Heart left ventricle (tissue), 16 donors: ENCODE results near the gene KLK13. TPM values are rescaled to one million over a fixed set of nuclear protein-coding genes. Genes with fewer than 3 reads are reported as not detected.

ENCODE experiments used
- ATAC-seq, 4 donors: fragments of 200-7000 bp; cut with Tn5 transposase; one replicate each; pipeline ENCODE4 v1.9.1; 2020 to 2022; ENCODE audit warnings: moderate library complexity in 4 of 4, mild to moderate bottlenecking in 3 of 4, moderate number of reproducible peaks in 1 of 4
- DNase-seq, 5 donors: peaks; one replicate each; pipeline ENCODE4 v3.0.0-alpha.2; 2020
- H3K27ac ChIP-seq, 12 donors: fragments of 200-600 bp; sonication (generic) in 4 of 12; one replicate each; pipeline versions ENCODE4 v1.5.0 to v1.8.0; 2016 to 2022; ENCODE audit warnings: mild to moderate bottlenecking in 2 of 12
- H3K27me3 ChIP-seq, 9 donors: fragments of 200-600 bp; sonication (generic) in 2 of 9; one replicate each; pipeline versions ENCODE4 v1.5.1 to v1.8.0; 2016 to 2022; ENCODE audit warnings: mild to moderate bottlenecking in 3 of 9
- H3K36me3 ChIP-seq, 9 donors: fragments of 200-600 bp; sonication (generic) in 2 of 9; one replicate each; pipeline versions ENCODE4 v1.5.0 to v1.8.0; 2018 to 2022; ENCODE audit warnings: mild to moderate bottlenecking in 2 of 9
- H3K4me1 ChIP-seq, 12 donors: fragments of 200-600 bp; sonication (generic) in 4 of 12; one replicate each; pipeline versions ENCODE4 v1.5.0 to v1.8.0; 2016 to 2022; ENCODE audit warnings: mild to moderate bottlenecking in 3 of 12
- H3K4me3 ChIP-seq, 12 donors: fragments of 200-600 bp; sonication (generic) in 4 of 12; one replicate each; pipeline versions ENCODE4 v1.5.0 to v1.8.0; 2017 to 2022; ENCODE audit warnings: mild to moderate bottlenecking in 9 of 12, moderate library complexity in 4 of 12
- H3K9me3 ChIP-seq, 12 donors: fragments of 200-600 bp; sonication (generic) in 4 of 12; one replicate each; pipeline versions ENCODE4 v1.5.0 to v1.8.0; 2016 to 2022; ENCODE audit warnings: mild to moderate bottlenecking in 1 of 12
- POLR2A ChIP-seq, 2 donors: fragments of 450-650 bp; IDR thresholded peaks; one replicate each; pipeline ENCODE4 v1.6.1; 2017; ENCODE audit warnings: antibody characterized with exemption in 2 of 2, mild to moderate bottlenecking in 2 of 2, moderate library complexity in 2 of 2
- WGBS, 4 donors: extraction: QIAGEN DNeasy Blood & Tissue Kit in 2 of 4; methylation state at CpG; one replicate each; pipeline versions ENCODE4 v1.1.5 to v1.1.7; 2013 to 2018; 5-methylcytosine and 5-hydroxymethylcytosine counted together
- intact Hi-C, 10 donors: fragments of 100-400 bp; cut with DNase I; formaldehyde crosslinking; loops; one replicate each; pipeline versions ENCODE4 v1.11.1 to v1.14.2; 2022
- polyA plus RNA-seq, 2 donors: library from polyadenylated mRNA; stranded (reverse); fragments of 200-250 nt; gene quantifications; one replicate each; pipeline ENCODE4 v1.2.3, GENCODE V29; 2013
- total RNA-seq, 9 donors: library from RNA; depleted of rRNA in 2 of 9; stranded (reverse); fragments of >200 nt in 2 of 9; fragmentation: NEBNext Ultra II Directional in 3 of 9; extraction: Animal tissue kit (Norgen Biotek cat#: 25700) in 3 of 9; gene quantifications; one replicate each; pipeline versions ENCODE4 v1.1.0 to v1.2.4, GENCODE V29; 2016 to 2023
- TF ChIP-seq, protein P1 (sequence below), 12 donors: fragments of 200-600 bp; sonication (generic) in 4 of 12; IDR thresholded peaks; one replicate each; pipeline versions ENCODE4 v1.5.0 to v1.8.0; 2018 to 2022; ENCODE audit warnings: antibody characterized with exemption in 12 of 12, mild to moderate bottlenecking in 5 of 12
- donor health status: ischemic (EF 13 %, LVEDD 7.1; RV severe dilation, severe dysfunction).
- donor health status: healthy with polysubstance abuse.
- donor health status: DM: no; HTN: yes; CAD: no.
- donor health status: DM: no; HTN: no; CAD: no.
- donor health status: ischemic (EF 25% LVEDD 6.9; RV normal size, moderate dysfunction).
- donor health status: ischemic (EF 25% LVEDD 5.7; RV mildly dilated, moderate dysfunction).
- donor health status: healthy.
- donor health status: DM: yes; HTN: yes; CAD: no.
- donor health status: ischemic (EF 35%, LVEDD 5.7; RV mildly dilated, moderate dysfunction).
- donor health status: nonischemic (EF 11% LVEDD 7.7; RV severe dilation, severe dysfunction).
- donor health status: DM: yes; HTN: yes; CAD: no.
- donor health status: PGD.
- donor health status: ischemic (EF 29% LVEDD 5.4; RV normal size, mild dysfunction).
- donor health status: nonischemic (EF 23%, LVEDD 6.1; RV moderate dilation, normal function).

The KLK13 gene
- total and polyA plus RNA-seq, 11 donors: 0.90 to 2.2 TPM; not detected in 9

DNA sequence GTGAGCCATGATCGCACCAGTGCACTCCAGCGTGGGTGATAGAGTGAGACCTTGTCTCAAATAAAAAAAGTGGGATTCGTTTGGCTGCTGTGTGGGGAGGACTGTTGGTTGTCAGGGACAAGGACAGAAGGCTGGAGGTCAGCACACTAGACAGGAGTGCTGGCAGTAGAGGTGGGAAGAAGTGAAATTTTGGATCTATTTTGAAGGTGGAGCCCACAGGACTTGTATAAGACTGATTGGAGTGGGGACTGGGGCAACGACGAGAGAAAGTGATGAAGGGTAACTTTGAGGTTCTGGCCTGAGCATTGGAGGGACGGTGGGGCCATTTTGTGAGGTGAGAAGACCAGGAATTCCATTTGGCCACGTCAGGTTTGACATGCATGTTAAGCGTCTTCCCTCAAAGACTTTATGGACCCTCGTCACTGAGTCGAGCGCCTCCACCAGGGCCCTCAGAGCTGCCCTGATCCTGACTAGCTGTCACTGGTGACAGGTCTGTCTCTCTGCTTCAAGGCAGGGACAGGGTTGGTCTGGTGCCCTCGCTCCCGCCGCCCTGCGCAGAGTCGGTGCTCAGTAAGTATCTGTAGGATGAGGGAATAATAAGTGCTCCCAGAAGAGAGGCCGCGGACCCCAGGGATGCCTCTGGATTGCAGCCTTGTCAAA is 42.6 kb upstream of the KLK13 start:
- Histone ChIP-seq H3K27ac (peak overlapping the region in 11 of 12 donors; percentile 14 to 81 (median 70)), H3K4me1 (peaks cover 0 to 21% (median 13%) of the 10 kb centered on the region in 12 donors), H3K27me3 (no peaks in the 10 kb centered on the region), H3K9me3 (no peaks in the 10 kb centered on the region), H3K4me3 (peak overlapping the region; percentile 41 to 91 (median 77)), H3K36me3 (peaks cover 0 to 21% (median 13%) of the 10 kb centered on the region in 9 donors)
- peak; percentile 1 to 12 (median 4) for ATAC-seq
- intact Hi-C loops: loop anchor here in 2 of 10 donors (5.0 to 10.0 kb wide), 4 partner anchors 303 to 733 kb away; partner anchors contain the start of gene NR1H2 (in 2 of the 2)
- 18 to 21% (median 18%) methylated on average over 17 to 18 of the region's 18 CpGs for WGBS, 4 donors
- no peak for TF ChIP-seq POLR2A (IDR thresholded peaks at IDR 0.05)
- TF ChIP-seq, protein P1, sequence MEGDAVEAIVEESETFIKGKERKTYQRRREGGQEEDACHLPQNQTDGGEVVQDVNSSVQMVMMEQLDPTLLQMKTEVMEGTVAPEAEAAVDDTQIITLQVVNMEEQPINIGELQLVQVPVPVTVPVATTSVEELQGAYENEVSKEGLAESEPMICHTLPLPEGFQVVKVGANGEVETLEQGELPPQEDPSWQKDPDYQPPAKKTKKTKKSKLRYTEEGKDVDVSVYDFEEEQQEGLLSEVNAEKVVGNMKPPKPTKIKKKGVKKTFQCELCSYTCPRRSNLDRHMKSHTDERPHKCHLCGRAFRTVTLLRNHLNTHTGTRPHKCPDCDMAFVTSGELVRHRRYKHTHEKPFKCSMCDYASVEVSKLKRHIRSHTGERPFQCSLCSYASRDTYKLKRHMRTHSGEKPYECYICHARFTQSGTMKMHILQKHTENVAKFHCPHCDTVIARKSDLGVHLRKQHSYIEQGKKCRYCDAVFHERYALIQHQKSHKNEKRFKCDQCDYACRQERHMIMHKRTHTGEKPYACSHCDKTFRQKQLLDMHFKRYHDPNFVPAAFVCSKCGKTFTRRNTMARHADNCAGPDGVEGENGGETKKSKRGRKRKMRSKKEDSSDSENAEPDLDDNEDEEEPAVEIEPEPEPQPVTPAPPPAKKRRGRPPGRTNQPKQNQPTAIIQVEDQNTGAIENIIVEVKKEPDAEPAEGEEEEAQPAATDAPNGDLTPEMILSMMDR (IDR thresholded peaks at IDR 0.05): peak in 1 of 12 donors; percentile 9
- DNase-seq: no peak

DNA sequence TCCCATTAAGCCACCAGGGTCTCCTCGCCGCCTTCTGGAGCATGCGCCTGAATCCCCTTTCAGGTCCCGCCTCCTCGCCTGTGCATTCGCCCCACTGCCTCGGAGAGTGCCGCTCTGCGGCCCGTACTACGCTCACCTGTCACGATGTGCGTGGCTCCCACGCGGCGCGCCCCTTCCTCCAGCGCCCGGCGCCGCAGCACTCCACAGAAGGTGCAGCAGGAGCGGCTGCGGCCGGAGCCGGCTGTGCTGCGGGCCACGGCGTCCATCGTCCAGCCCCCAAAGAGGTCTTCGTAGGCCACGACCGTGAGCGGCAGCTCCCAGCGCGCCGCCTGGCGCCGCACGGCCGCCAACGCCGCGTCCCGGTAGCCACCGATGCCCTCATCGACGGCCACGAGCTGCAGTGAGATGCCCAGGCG is 39.0 kb upstream of the KLK13 start:
- Histone ChIP-seq H3K36me3 (peaks cover 0 to 45% (median 23%) of the 10 kb centered on the region in 9 donors), H3K27ac (no peak overlapping the region), H3K4me3 (peak overlapping the region in 4 of 12 donors; percentile 12 to 40 (median 24)), H3K27me3 (no peaks in the 10 kb centered on the region), H3K4me1 (peaks cover 0 to 28% (median 15%) of the 10 kb centered on the region in 12 donors), H3K9me3 (no peaks in the 10 kb centered on the region)
- intact Hi-C loops: loop anchor here in 2 of 10 donors (10.0 kb wide), 3 partner anchors 299 to 729 kb away; partner anchors contain the start of gene NR1H2 (in 2 of the 2)
- ATAC-seq (no peak), DNase-seq (no peak)
- TF ChIP-seq POLR2A (IDR thresholded peaks at IDR 0.05): no peak
- TF ChIP-seq, protein P1 (IDR thresholded peaks at IDR 0.05): no peak
- WGBS, 4 donors: 75 to 90% (median 80%) methylated on average over 42 to 49 of the region's 49 CpGs

DNA sequence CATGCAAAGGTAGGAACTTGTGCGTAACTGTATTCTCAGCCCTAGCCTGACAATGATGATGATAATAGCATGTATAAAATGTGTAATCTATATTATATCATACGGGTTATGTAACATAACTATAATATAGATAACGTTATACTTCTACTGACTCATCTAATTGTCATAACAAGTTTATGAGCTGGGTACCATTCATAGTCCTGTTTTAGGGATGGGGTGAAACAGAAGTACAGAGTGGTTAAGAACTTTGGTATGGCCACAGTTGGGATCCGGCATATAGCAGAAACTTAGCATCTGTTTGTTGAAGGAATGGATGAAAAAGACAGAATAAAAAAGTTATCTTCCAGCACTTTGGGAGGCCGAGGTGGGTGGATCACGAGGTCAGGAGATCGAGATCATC is 38.1 kb upstream of the KLK13 start:
- Histone ChIP-seq H3K4me3 (no peak overlapping the region), H3K4me1 (peaks cover 0 to 32% (median 12%) of the 10 kb centered on the region in 12 donors), H3K27ac (no peak overlapping the region), H3K9me3 (no peaks in the 10 kb centered on the region), H3K36me3 (peaks cover 0 to 45% (median 23%) of the 10 kb centered on the region in 9 donors), H3K27me3 (no peaks in the 10 kb centered on the region)
- no peak for TF ChIP-seq POLR2A (IDR thresholded peaks at IDR 0.05)
- TF ChIP-seq, protein P1 (IDR thresholded peaks at IDR 0.05): no peak
- 87 to 96% (median 90%) methylated on average over 7 of the region's 7 CpGs for WGBS, 4 donors
- intact Hi-C loops: loop anchor here in 2 of 10 donors (10.0 kb wide), 3 partner anchors 298 to 728 kb away; partner anchors contain the start of gene NR1H2 (in 2 of the 2)
- ATAC-seq (no peak), DNase-seq (no peak)

DNA sequence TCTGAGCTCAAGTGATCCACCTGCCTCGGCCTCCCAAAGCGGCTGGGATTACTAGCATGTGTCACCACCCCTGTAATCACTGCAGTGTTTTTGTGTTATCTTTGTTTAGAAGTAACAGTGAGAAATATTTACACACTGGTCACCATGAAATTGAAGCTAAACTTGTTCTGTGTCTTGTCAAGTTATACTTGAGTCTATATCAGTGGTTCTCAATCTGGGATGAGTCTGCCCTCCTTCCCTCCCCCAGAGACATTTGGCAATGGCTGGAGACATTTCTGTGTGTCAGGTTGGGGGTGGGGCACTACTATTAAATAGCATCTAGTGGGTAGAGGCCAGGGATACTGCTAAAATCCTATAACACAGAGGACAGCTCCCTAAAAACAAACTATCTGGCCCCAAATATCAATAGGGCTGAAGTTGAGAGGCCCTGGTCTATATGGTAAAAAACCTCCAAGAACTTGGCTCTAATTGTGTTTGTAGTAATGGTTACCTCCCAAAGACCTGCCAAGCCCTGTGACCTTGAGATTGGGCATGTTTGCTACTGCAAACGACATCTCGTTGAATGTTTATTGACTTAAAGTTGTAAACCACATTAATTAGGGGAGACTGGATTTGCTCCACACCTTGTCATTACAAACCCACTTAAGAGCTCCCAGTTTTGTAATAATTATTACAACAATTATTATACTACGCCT is 36.4 kb upstream of the KLK13 start:
- no peak overlapping the region for H3K4me3 ChIP-seq
- TF ChIP-seq, protein P1 (IDR thresholded peaks at IDR 0.05): no peak
- TF ChIP-seq POLR2A (IDR thresholded peaks at IDR 0.05): no peak
- no peaks in the 10 kb centered on the region for H3K27me3 ChIP-seq
- ATAC-seq (peak in 2 of 4 donors; percentile 37 to 41), DNase-seq (no peak)
- H3K9me3 ChIP-seq: no peaks in the 10 kb centered on the region
- 57 to 67% (median 59%) methylated on average over 5 of the region's 5 CpGs for WGBS, 4 donors
- intact Hi-C loops: loop anchor here in 2 of 10 donors (10.0 kb wide), 3 partner anchors 297 to 727 kb away; partner anchors contain the start of gene NR1H2 (in 2 of the 2)
- peaks cover 0 to 45% (median 23%) of the 10 kb centered on the region in 9 donors for H3K36me3 ChIP-seq
- peak overlapping the region in 2 of 12 donors; percentile 36 to 42 for H3K27ac ChIP-seq
- H3K4me1 ChIP-seq: peaks cover 0 to 23% (median 3%) of the 10 kb centered on the region in 12 donors
